Stimulated activated naive CD4-positive, alpha-beta T cell (primary cell): Measurements from ENCODE around the gene ZFP62.

Experiments
- DNase-seq, 6 experiments: peaks; one replicate each; lab custom pipeline; 2025; lab: John Stamatoyannopoulos, UW

The ZFP62 gene

GRCh38 chr5:180868960-180869359, 7.9 kb upstream of the ZFP62 start:
- DNase-seq = peak; percentile 3 to 53 (median 30)

DNA sequence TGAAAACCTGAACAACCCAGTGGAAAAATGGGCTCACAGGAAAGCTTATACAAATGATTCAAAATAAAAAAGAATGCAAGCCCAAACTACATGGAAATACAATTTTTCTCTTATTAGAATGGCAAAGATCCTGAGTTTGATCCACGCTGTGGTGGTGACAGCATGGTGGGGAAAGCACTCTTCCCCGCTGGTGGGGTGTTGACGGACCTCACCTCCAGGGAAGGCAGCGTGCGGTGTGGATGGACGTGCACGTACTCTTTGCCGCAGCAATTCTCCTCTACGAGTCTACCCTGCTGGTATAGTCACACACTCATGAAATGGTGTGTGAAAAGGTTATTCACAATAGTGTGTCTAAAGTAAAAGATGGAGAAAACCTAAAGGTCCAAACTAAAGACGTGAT, 5.9 kb upstream of the ZFP62 start:
- DNase-seq = no peak

GRCh38 chr5:180865981-180866695, 5.1 kb upstream of the ZFP62 start:
- no peak for DNase-seq

DNA sequence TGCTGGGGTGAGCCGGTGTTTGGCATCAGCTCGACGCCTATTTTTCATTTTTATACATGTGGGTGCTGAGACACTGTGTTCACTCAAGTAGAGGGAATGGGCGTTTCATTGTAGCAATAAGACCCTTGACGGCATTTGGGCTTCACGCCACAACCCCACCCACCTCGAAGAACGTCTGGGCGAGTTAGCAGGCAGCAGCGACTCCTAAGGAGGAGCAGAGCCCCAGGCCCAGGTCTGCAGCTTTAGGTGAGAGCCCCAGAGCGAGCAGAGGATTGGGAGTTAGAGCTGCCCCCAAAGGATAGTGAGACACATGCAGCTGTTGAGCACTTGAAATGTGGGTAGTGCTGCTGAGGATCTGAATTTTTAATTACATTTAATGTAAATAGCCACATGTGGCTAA, 1.6 kb upstream of the ZFP62 start:
- no peak for DNase-seq

GRCh38 chr5:180860273-180860886, 696 bp downstream of the ZFP62 start:
- DNase-seq = peak; percentile 40 to 88 (median 66)

DNA sequence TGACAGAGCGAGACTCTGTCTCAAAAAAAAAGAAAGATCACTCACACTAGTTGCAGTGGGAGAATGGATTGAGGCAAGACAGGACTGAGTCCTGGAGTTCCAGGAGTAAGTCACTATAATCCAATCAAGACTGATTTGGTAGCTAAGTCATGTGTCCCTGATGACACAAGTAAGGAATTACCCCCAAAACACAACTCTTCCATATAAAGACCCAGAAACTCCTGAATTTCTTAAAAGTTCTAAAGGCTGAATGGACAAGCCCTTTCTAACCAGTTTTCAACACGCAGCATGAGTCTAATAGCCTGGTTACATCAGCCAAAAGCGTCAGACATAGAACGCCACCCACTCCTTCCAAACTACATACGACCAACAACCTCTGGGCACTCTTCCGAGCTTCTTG, 2.5 kb downstream of the ZFP62 start:
- DNase-seq = no peak

DNA sequence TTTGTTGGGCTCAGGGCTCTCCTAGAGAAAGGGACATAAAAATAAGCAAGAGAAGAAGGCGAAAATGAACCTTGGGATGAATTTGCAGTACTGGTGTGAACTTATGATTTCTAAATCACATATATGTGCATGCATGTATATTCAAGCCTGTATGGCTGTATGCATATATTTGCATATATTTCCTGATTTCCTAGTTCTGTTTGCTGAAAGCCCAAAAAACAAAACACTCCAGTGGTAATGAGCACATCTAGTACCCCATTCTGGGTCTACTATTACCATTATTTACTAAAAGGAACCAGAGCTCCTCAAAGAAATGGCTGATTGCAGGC, 7.3 kb downstream of the ZFP62 start:
- no peak for DNase-seq

- no peak for DNase-seq
Observed at GRCh38 chr5:180853121-180853847, 7.8 kb downstream of the ZFP62 start.

- DNase-seq = no peak
Observed at GRCh38 chr5:180852495-180852894, 8.6 kb downstream of the ZFP62 start.

DNA sequence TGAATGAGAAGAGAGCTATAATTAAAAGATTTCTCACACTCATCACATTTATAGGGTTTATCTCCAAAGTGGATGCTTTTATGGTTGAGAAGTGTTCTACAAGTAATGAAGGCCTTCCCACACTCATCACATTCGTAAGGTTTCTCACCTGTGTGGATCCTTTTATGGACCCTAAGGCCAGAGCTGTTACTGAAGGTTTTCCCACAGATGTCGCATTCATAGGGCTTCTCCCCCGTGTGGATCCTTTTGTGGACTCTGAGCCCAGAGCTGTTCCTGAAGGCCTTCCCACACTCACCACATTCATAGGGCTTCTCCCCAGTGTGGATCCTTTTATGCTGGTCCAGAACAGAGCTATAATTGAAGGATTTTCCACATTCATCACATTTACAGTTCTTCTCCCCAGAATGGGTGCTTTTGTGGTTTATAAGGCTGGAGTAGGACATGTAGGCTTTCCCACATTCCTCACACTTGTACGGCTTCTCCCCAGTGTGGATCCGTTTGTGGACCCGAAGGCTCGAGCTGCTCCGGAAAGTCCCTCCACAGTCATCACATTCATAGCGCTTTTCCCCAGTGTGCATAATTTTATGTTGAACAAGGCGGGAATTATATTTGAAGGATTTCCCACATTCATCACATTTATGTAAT, 10.5 kb downstream of the ZFP62 start:
- no peak for DNase-seq

DNA sequence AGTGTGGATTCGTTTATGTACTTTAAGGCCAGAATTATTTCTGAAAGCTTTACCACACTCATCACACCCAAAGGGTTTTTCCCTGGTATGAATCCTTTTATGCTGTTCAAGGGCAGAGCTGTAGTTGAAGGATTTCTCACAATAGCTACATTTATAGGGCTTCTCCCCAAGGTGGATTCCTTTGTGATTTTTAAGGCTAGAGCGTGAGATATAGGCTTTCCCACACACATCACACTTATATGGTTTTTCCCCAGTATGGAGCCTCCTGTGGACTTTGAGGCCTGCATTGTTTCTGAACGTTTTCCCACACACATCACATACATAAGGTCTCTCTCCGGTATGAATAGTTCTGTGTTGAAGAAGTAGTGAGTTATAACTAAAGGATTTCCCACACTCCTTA, 11.2 kb downstream of the ZFP62 start:
- no peak for DNase-seq

- DNase-seq = no peak
Observed at GRCh38 chr5:180848878-180849277, 12.2 kb downstream of the ZFP62 start.

DNA sequence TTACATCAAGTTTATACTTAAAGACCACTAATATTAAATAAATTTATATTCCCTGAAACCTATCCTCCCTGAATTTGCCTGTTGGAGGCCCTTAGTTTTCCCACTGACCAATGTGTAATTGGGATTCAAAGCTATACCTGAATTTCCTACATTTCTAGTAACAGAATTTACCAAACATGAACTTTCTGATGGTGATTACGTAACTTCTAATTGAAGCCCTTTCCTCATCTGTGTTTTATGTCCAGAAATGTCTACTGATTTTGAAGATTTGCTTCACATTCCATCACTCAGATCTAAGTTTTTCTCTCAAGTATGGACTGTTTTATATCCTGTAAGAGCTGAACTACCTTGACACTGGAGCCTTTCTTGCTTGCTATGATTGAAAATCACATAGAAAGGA, 12.8 kb downstream of the ZFP62 start:
- DNase-seq = no peak

GRCh38 chr5:180847026-180847425, 14.1 kb downstream of the ZFP62 start:
- DNase-seq = no peak

GRCh38 chr5:180844858-180845257, 16.2 kb downstream of the ZFP62 start:
- DNase-seq = no peak

- no peak for DNase-seq
Observed at GRCh38 chr5:180844432-180844831, 16.6 kb downstream of the ZFP62 start.

DNA sequence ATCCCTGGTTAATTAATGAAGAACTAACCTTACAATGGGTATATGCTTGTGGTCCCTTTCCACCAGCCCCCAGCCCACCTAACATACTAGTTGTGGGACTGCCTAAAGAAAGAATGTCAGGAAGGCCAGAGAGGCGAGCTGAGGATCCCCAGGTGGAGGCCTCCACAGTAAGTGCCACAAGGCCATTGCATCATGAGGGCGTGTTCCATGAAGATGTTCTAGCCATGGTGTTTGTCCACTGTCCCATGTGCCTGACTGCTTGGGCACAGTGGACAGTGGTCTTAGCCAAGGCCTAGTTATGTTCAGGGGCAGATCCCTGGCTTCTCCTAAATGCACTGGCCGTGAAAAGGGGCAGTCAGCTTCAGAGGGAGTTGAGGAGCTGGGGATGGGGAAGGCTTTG, 21.1 kb downstream of the ZFP62 start:
- no peak for DNase-seq

DNA sequence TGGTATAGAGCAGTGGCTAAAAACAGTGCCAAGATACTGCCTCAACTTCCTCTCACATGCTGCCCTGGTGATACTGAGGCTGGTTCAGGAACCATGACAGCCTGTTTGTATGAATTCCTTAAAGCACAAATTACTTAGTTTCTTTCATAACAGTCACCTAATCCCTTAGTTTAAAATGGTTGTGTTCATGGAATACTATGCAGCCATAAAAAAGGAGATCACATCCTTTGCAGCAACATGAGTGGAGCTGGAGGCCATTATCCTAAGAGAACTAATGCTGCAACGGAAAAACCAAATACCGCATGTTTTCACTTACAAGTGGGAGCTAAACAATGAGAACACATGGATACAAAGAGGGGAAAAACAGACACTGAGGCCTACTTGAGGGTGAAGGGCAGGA, 21.8 kb downstream of the ZFP62 start:
- DNase-seq = no peak

DNA sequence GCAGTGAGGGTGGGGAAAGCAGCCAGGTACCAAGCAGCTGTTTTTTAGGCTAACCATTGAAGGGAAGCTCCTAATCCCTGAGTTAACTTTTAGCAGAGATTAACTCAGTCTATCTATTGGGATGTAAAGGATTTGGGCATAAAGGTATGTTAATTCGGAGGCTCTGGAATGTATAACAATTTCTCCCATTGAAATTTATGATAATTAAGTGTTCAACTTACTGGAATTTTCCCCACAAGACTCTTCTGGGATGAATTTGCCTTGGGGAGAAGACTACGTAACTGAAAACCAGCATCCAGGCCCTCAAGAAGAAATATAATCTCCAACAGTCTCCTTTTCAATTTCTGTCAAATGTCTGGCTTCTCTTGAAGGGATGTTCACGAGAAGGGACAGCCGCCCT, 23.6 kb downstream of the ZFP62 start:
- DNase-seq = no peak

DNA sequence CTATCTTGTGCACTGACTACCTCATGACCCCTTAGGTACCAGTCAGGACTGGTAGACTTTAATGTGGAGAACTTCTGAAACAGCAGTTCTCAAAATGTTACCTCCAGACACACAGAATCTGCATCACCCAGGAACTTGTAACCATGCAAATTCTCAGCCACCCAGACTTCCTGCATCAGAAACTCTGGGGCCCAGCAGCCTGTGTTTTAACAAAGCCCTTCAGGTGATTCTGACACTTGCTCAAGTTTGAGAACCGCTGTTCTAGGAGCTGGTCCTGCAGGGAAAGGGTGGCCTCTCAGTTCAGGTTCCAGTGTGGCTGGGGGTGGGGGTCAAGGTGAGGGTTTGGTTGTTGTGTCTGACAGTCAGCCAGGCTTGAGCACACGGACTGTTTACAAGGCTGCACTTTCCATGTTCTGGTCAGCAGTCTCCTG, 28.4 kb downstream of the ZFP62 start:
- DNase-seq = peak; percentile 6 to 71 (median 42)

DNA sequence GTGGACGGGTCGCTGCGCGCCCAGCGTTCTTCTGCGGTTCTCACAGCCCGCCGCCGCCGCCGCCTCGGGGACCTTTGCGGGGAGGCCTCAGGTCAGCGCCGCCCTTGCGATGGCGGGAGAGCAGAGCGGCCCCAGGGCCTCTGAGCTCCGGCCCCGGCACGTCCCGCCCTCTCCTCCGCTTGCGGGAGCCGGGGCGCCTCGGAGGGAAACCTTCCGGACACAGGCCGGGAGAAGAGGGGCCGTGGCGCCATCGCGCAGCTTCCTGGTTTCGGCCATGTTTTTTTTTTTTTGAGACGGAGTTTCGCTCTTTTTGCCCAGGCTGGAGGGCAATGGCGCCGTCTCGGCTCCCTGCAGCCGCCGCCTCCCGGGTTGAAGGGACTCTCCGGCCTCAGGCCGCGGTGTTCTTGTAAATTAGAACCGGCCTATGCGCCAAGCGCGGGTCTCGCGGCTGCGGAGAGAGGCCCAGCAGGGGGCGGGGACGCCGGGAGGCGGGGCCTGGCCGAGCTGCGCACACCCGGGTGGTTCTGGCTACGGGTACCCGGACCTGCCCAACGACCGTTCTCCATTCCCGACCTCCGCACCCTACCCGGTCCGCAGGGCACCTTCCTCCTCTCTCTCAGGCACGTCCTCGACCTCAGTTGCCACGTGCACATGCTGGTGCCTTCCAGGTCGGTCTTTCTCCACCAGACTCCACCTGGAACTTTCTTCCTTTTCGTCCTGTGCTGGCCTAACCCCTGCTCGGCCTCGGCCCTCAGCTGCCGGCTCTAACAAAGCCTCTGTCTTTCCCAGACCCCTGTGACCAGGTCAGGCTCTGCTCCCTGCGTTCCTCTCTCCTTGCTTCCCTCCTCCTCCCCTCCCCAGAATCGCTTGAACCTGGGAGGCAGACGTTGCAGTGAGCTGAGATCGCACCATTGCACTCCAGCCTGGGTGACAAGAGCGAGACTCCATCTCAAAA, 29.7 kb downstream of the ZFP62 start:
- DNase-seq = peak; percentile 49 to 83 (median 72)
